Middle frontal gyrus (tissue), 1 donor: Measurements from ENCODE around the gene DCLK1.

Experiments
- DNase-seq: peaks from one replicate; pipeline ENCODE4 v3.0.0-alpha.2; 2015; ENCODE audit warnings: low spot score; ENCODE audit errors: extremely low spot score

DCLK1 gene

GRCh38 chr13:35954207-35954560 lies 177.0 kb downstream of the DCLK1 start:
- no peak for DNase-seq

- DNase-seq = peak; percentile 91
Observed at GRCh38 chr13:35953537-35954206, 177.5 kb downstream of the DCLK1 start.

- DNase-seq = no peak
Observed at GRCh38 chr13:35947315-35947714, 183.9 kb downstream of the DCLK1 start.

GRCh38 chr13:35945368-35945767 lies 185.8 kb downstream of the DCLK1 start:
- no peak for DNase-seq

- no peak for DNase-seq
Observed at GRCh38 chr13:35941374-35941773, 189.8 kb downstream of the DCLK1 start.

GRCh38 chr13:35940734-35941133 lies 190.4 kb downstream of the DCLK1 start:
- DNase-seq = no peak

GRCh38 chr13:35936246-35936978 lies 194.8 kb downstream of the DCLK1 start:
- DNase-seq = no peak

GRCh38 chr13:35930665-35931631 lies 200.2 kb downstream of the DCLK1 start:
- DNase-seq = no peak

- no peak for DNase-seq
Observed at GRCh38 chr13:35927567-35928021, 203.6 kb downstream of the DCLK1 start.

- no peak for DNase-seq
Observed at GRCh38 chr13:35926859-35927530, 204.2 kb downstream of the DCLK1 start.

- no peak for DNase-seq
Observed at GRCh38 chr13:35925669-35926068, 205.5 kb downstream of the DCLK1 start.

- DNase-seq = no peak
Observed at GRCh38 chr13:35923347-35923746, 207.8 kb downstream of the DCLK1 start.

GRCh38 chr13:35920816-35921215 lies 210.4 kb downstream of the DCLK1 start:
- DNase-seq = no peak

- DNase-seq = no peak
Observed at GRCh38 chr13:35917942-35918645, 213.1 kb downstream of the DCLK1 start.

GRCh38 chr13:35917252-35917941 lies 213.8 kb downstream of the DCLK1 start:
- DNase-seq = no peak

GRCh38 chr13:35916146-35916545 lies 215.0 kb downstream of the DCLK1 start:
- DNase-seq = no peak

GRCh38 chr13:35914662-35915061 lies 216.5 kb downstream of the DCLK1 start:
- DNase-seq = no peak

GRCh38 chr13:35912841-35913240 lies 218.3 kb downstream of the DCLK1 start:
- DNase-seq = no peak

- no peak for DNase-seq
Observed at GRCh38 chr13:35909837-35910540, 221.2 kb downstream of the DCLK1 start.
